Panc1 (cell line): ENCODE data around the gene RFC5. TPM values are rescaled to one million over a fixed set of nuclear protein-coding genes. Genes with fewer than 3 reads are reported as not detected.
"Not testable (repeated sequence)": the region's sequence is repeated elsewhere in the genome, so short reads cannot be mapped to it uniquely, and the experiment has no call there.

Experiments used
- ATAC-seq: fragments of 200-7000 bp; cut with Tn5 transposase; 2 replicates; pipeline ENCODE4 v1.9.1; 2020; ENCODE audit warnings: mild to moderate bottlenecking, moderate library complexity
- BruUV-seq: library from RNA; stranded (reverse); fragments of 400-500 nt; replicated peaks from 2 replicates; lab custom pipeline; 2021; lab: Mats Ljungman, UMichigan
- CTCF ChIA-PET: fragments of 300-600 bp; sonication (Branson Sonifier 250); formaldehyde crosslinking; loops from one replicate; lab custom pipeline; 2022; ENCODE audit warnings: antibody characterized with exemption; lab: Charles Lee
- POLR2A ChIA-PET: fragments of 300-600 bp; sonication (Branson Sonifier 250); formaldehyde crosslinking; loops from one replicate; lab custom pipeline; 2022; ENCODE audit warnings: antibody characterized with exemption; lab: Charles Lee
- DNase-seq: peaks from one replicate; pipeline ENCODE4 v3.0.0-alpha.2; 2010; ENCODE audit warnings: low read depth, low spot score
- H3K27ac ChIP-seq: 2 replicates; pipeline ENCODE4 v1.5.1; 2011; ENCODE audit warnings: mild to moderate bottlenecking, low read length, inconsistent platforms
- H3K27me3 ChIP-seq: fragments of 200-500 bp; sonication (Bioruptor generic); 2 replicates; pipeline ENCODE4 v1.6.0; 2014; ENCODE audit warnings: low read length, inconsistent platforms; ENCODE audit not compliant: control insufficient read depth, insufficient read depth
- H3K36me3 ChIP-seq: fragments of 200-500 bp; sonication (Bioruptor generic); 2 replicates; pipeline ENCODE4 v1.5.1; 2014; ENCODE audit warnings: inconsistent platforms, mild to moderate bottlenecking, low read length, moderate library complexity; ENCODE audit not compliant: control insufficient read depth, insufficient read depth
- H3K4me1 ChIP-seq: 2 replicates; pipeline ENCODE4 v1.5.1; 2011; ENCODE audit warnings: inconsistent platforms, mild to moderate bottlenecking, low read length, moderate library complexity; ENCODE audit not compliant: control insufficient read depth, insufficient read depth
- H3K4me3 ChIP-seq, 2 experiments: 2 replicates each; pipeline ENCODE4 v1.5.1; 2011 to 2012; ENCODE audit warnings: low read depth in 2 of 2, low read length in 2 of 2, mild to moderate bottlenecking in 2 of 2, inconsistent platforms in 1 of 2, moderate library complexity in 1 of 2
- H3K9me3 ChIP-seq: fragments of 200-500 bp; sonication (Bioruptor generic); 2 replicates; pipeline ENCODE4 v1.5.1; 2014; ENCODE audit warnings: low read depth, mild to moderate bottlenecking, inconsistent platforms, low read length, moderate library complexity; ENCODE audit not compliant: control insufficient read depth, insufficient read depth
- CTCF ChIP-seq: fragments of 450-650 bp; IDR thresholded peaks from 2 replicates; pipeline ENCODE4 v1.5.1; 2017; ENCODE audit warnings: mild to moderate bottlenecking
- POLR2AphosphoS5 ChIP-seq: IDR thresholded peaks from 2 replicates; pipeline ENCODE4 v1.6.1; 2012; ENCODE audit warnings: mild to moderate bottlenecking, low read depth, low read length, moderate library complexity
- REST ChIP-seq, 2 experiments: IDR thresholded peaks; 2 replicates each; pipeline ENCODE4 v1.6.1; 2011 to 2012; ENCODE audit warnings: low read depth in 2 of 2, control low read depth in 1 of 2, low read length in 1 of 2, mild to moderate bottlenecking in 1 of 2, moderate library complexity in 1 of 2; ENCODE audit not compliant: insufficient read depth in 1 of 2
- SIN3A ChIP-seq: IDR thresholded peaks from 2 replicates; pipeline ENCODE4 v1.6.1; 2012; ENCODE audit warnings: low read depth, mild to moderate bottlenecking, low read length, moderate library complexity, borderline replicate concordance; ENCODE audit not compliant: insufficient read depth
- TCF7L2 ChIP-seq: IDR thresholded peaks from 2 replicates; pipeline ENCODE4 v1.6.1; 2011; ENCODE audit warnings: mild to moderate bottlenecking, low read depth, low read length, inconsistent platforms
- in situ Hi-C: cut with HindIII; loops from 2 replicates; pipeline ENCODE4 v1.10.0; 2016; ENCODE audit warnings: low sequenced_read_pairs, low pct_unique_long_range_greater_than_20kb
- intact Hi-C: fragments of 100-400 bp; cut with micrococcal nuclease; formaldehyde crosslinking; loops from one replicate; pipeline ENCODE4 v1.10.0; 2022; ENCODE audit not compliant: unreplicated experiment
- total RNA-seq: library from RNA; stranded (reverse); gene quantifications from one replicate; pipeline ENCODE4 v1.2.1, GENCODE V29; 2021; ENCODE audit not compliant: unreplicated experiment

Gene RFC5
- total RNA-seq, 1 experiment from 2014 or later: 25.0 TPM

- peak overlapping the region in 1 of 2 experiments; percentile 87; a peak in 2 of 4 replicates for H3K4me3 ChIP-seq
- H3K36me3 ChIP-seq: peaks cover 4% of the 10 kb centered on the region
- in situ Hi-C loops (no loop called here), intact Hi-C loops (loop anchor here (5.0 kb wide), 1 partner anchor 141 kb away; no protein-coding TSS in a partner anchor)
- ATAC-seq (no peak), DNase-seq (no peak)
- H3K27me3 ChIP-seq: no peaks in the 10 kb centered on the region
- no peak overlapping the region for H3K27ac ChIP-seq
- ChIA-PET POLR2A (interaction anchor here (0.5 kb wide), 1 partner anchor 28 kb away, joined by 3 read pairs; no protein-coding TSS in a partner anchor), CTCF (no interaction called here)
- TF ChIP-seq REST (IDR thresholded peaks at IDR 0.05; ENCODE audit: insufficient read depth in 1 of 2, low read depth in 2 of 2, low read length in 1 of 2) (no peak), SIN3A (no peak), CTCF (no peak), TCF7L2 (no peak), POLR2AphosphoS5 (no peak)
- H3K4me1 ChIP-seq: peaks cover 10% of the 10 kb centered on the region
- no peaks in the 10 kb centered on the region for H3K9me3 ChIP-seq
- no TSS peak for BruUV-seq
Observed at GRCh38 chr12:118017926-118018325, 1.4 kb downstream of the RFC5 start.

- no peaks in the 10 kb centered on the region for H3K9me3 ChIP-seq
- TF ChIP-seq SIN3A (no peak), REST (IDR thresholded peaks at IDR 0.05; ENCODE audit: insufficient read depth in 1 of 2, low read depth in 2 of 2, low read length in 1 of 2) (no peak), POLR2AphosphoS5 (no peak), TCF7L2 (no peak), CTCF (no peak)
- no TSS peak for BruUV-seq
- no peaks in the 10 kb centered on the region for H3K27me3 ChIP-seq
- no peak overlapping the region for H3K4me3 ChIP-seq
- intact Hi-C loops: no loop called here
- in situ Hi-C loops: no loop called here
- H3K27ac ChIP-seq: no peak overlapping the region
- no peak for ATAC-seq
- DNase-seq: no peak
- ChIA-PET CTCF (no interaction called here), POLR2A (no interaction called here)
- peaks cover 10% of the 10 kb centered on the region for H3K4me1 ChIP-seq
- peaks cover 4% of the 10 kb centered on the region for H3K36me3 ChIP-seq
Observed at GRCh38 chr12:118020036-118020435, 3.5 kb downstream of the RFC5 start.

- H3K4me3 ChIP-seq, ATAC-seq, BruUV-seq, intact Hi-C loops, in situ Hi-C loops, H3K9me3 ChIP-seq, DNase-seq, CTCF ChIA-PET, H3K36me3 ChIP-seq, H3K4me1 ChIP-seq, POLR2A ChIA-PET, H3K27me3 ChIP-seq, H3K27ac ChIP-seq: not testable (repeated sequence)
Observed at GRCh38 chr12:118022097-118022727, 5.7 kb downstream of the RFC5 start.
